Mesothelial cell of epicardium (in vitro differentiated cells): ENCODE measurements around the gene SPAG7. TPM values are rescaled to one million over a fixed set of nuclear protein-coding genes. Genes with fewer than 3 reads are reported as not detected.

Experiments
- DNase-seq, 2 experiments: peaks; one replicate each; pipeline ENCODE4 v3.0.0; 2021; ENCODE audit warnings: low spot score in 2 of 2; ENCODE audit not compliant: unreplicated experiment in 2 of 2
- H3K27ac Mint-ChIP-seq: 2 replicates; pipeline ENCODE4 v1.8.0; 2021; ENCODE audit warnings: mixed read lengths
- H3K27me3 Mint-ChIP-seq: 2 replicates; pipeline ENCODE4 v1.8.0; 2021; ENCODE audit warnings: low read depth, mixed read lengths
- H3K36me3 Mint-ChIP-seq: 2 replicates; pipeline ENCODE4 v1.8.0; 2021; ENCODE audit warnings: mixed read lengths
- H3K4me1 Mint-ChIP-seq: 2 replicates; pipeline ENCODE4 v1.8.0; 2021; ENCODE audit warnings: mixed read lengths
- H3K4me3 Mint-ChIP-seq: 2 replicates; pipeline ENCODE4 v1.8.0; 2021; ENCODE audit warnings: mild to moderate bottlenecking, moderate library complexity, mixed read lengths
- H3K9me3 Mint-ChIP-seq: 2 replicates; pipeline ENCODE4 v1.8.0; 2021; ENCODE audit warnings: mixed read lengths
- total RNA-seq: library from RNA; stranded (reverse); gene quantifications from 3 replicates; pipeline ENCODE4 v1.2.1, GENCODE V29; 2021
- TF ChIP-seq, protein P1 (sequence below): fragments of 200-600 bp; sonication (generic); IDR thresholded peaks from one replicate; pipeline ENCODE4 v1.5.0; 2021; ENCODE audit warnings: antibody characterized with exemption; ENCODE audit not compliant: unreplicated experiment

The SPAG7 gene
- total RNA-seq, 1 donor from 2014 or later = 72.8 TPM

DNA sequence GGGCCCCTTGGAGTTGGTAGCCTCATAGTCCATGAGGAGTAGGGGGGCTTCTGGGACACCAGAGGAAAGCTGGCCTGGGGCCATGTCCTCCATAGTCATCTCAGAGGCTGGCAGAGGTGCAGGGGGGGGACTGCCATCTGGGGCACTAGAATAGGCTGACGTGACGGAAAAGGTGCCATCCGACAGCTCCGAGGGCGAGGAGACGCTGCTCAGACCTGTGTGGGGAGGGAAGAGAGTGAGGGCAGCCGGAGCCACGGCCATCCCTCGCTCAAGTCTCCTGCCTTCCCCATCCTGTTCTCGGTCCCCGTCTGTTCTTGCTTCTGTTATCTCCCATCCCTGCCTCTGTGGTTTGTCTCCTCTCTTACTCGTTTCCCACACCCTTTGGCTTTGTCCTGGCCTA lies 4.7 kb upstream of the SPAG7 start:
- Mint-ChIP-seq H3K4me3 (no peak overlapping the region), H3K27me3 (no peaks in the 10 kb centered on the region), H3K27ac (peak overlapping the region; percentile 36), H3K4me1 (peaks cover 37% of the 10 kb centered on the region), H3K9me3 (no peaks in the 10 kb centered on the region), H3K36me3 (peaks cover 19% of the 10 kb centered on the region)
- no peak for DNase-seq
- TF ChIP-seq, protein P1, sequence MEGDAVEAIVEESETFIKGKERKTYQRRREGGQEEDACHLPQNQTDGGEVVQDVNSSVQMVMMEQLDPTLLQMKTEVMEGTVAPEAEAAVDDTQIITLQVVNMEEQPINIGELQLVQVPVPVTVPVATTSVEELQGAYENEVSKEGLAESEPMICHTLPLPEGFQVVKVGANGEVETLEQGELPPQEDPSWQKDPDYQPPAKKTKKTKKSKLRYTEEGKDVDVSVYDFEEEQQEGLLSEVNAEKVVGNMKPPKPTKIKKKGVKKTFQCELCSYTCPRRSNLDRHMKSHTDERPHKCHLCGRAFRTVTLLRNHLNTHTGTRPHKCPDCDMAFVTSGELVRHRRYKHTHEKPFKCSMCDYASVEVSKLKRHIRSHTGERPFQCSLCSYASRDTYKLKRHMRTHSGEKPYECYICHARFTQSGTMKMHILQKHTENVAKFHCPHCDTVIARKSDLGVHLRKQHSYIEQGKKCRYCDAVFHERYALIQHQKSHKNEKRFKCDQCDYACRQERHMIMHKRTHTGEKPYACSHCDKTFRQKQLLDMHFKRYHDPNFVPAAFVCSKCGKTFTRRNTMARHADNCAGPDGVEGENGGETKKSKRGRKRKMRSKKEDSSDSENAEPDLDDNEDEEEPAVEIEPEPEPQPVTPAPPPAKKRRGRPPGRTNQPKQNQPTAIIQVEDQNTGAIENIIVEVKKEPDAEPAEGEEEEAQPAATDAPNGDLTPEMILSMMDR = no peak

DNA sequence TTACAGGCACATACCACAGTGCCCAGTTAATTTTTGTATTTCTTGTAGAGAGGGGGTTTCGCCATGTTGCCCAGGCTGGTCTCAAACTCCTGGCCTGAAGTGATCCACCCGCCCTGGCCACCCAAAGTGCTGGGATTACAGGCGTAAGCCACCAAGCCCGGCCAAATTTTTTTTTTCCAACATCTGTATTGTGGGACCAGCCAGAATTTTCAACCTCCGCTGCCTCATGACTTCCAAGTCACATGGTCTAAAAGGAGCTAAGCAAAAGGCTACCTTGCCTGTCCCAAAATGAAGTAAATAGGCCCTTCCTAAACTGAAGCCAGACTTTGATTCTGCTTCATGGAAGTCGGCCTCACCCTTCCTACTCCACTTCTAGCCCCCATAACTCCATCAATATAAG lies 4.2 kb upstream of the SPAG7 start:
- Mint-ChIP-seq H3K36me3 (peaks cover 19% of the 10 kb centered on the region), H3K27ac (no peak overlapping the region), H3K4me1 (peaks cover 37% of the 10 kb centered on the region), H3K4me3 (no peak overlapping the region), H3K9me3 (no peaks in the 10 kb centered on the region), H3K27me3 (no peaks in the 10 kb centered on the region)
- TF ChIP-seq, protein P1 = no peak
- no peak for DNase-seq

DNA sequence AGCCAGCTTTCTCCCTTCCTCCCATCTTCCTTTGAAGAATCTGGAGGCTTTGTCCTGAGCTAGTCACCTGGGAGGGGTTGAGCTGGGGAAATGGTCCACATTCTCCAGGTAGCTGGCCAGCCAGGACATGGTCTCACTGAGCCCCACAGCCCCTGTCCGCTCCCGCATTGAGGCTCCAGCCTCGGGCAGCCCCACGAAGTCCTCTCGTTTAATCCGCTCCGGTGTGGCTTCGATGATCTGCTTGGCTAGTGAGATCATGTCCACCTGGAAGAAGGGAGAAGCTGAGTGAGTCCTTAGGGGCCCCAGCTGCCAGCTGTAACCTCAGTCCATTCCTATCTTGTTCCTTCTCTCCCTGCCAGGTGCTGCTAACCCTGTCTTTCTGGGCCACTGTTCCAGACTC lies 2.7 kb upstream of the SPAG7 start:
- Mint-ChIP-seq H3K4me1 (peaks cover 47% of the 10 kb centered on the region), H3K27me3 (no peaks in the 10 kb centered on the region), H3K4me3 (peak overlapping the region; percentile 11), H3K9me3 (no peaks in the 10 kb centered on the region), H3K27ac (peak overlapping the region; percentile 15), H3K36me3 (peaks cover 20% of the 10 kb centered on the region)
- TF ChIP-seq, protein P1 = no peak
- DNase-seq = no peak

DNA sequence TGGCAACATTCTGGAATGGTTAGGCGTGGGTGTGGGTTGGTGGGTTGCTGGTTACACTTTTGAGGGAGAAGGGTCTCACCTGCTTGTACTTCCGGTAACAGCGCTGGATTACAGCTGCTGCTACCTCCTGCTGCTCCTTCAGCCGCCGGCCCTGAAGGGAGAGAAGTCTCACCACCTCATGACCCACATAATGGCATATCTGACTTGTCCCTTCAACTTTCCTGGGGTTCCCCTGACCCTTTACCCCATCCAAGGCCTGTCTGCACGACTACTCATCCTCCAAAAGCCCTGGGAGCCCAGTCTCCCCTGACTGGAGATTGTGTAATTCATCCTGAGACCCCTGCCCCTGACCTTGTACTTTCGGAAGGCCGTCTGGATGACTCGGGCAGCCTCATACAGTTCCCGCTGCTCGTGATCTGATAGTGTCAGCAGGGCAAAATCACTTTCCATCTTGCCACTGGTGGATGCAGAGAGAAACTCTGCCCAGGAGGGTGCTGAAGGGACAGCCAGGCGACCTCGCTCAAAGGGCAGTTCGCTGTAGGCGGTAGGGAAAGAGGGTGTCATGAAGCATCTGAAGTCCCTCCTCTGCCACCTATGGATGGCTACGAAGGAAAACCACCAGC lies 2.0 kb upstream of the SPAG7 start:
- Mint-ChIP-seq H3K4me3 (no peak overlapping the region), H3K4me1 (peaks cover 48% of the 10 kb centered on the region), H3K27me3 (no peaks in the 10 kb centered on the region), H3K36me3 (peaks cover 21% of the 10 kb centered on the region), H3K9me3 (no peaks in the 10 kb centered on the region), H3K27ac (no peak overlapping the region)
- TF ChIP-seq, protein P1 = no peak
- no peak for DNase-seq

DNA sequence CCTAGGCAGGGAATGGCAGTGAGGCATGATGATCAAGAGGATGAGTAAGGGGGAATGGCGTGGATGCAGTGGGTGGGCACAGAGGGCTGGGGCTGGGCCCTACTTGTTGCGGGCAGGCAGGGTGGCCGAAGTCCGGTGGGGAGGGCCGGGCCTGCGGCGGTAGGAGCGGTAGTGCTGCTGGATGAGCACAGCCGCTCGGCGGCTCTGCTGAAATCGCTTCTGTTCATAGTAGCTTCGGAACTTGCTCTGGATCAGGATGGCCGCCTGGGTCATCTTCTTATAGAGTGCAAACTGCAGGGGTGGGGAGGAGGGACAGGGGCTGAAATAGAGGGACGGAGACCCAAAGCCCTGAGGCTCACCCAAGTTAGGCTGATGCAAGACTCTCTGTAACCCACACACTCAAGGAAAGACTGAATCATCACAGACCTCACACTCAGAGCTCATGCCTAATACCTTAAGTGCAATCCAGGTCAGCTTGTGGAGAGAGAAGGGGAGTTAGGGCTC lies 1.5 kb upstream of the SPAG7 start:
- no peak for DNase-seq
- peaks cover 21% of the 10 kb centered on the region for H3K36me3 Mint-ChIP-seq
- TF ChIP-seq, protein P1 = no peak
- no peak overlapping the region for H3K4me3 Mint-ChIP-seq
- no peaks in the 10 kb centered on the region for H3K27me3 Mint-ChIP-seq
- peaks cover 48% of the 10 kb centered on the region for H3K4me1 Mint-ChIP-seq
- no peaks in the 10 kb centered on the region for H3K9me3 Mint-ChIP-seq
- H3K27ac Mint-ChIP-seq = no peak overlapping the region
